CD14-positive monocyte (primary cell): Measurements from ENCODE around the gene RANBP17. TPM values are rescaled to one million over a fixed set of nuclear protein-coding genes. Genes with fewer than 3 reads are reported as not detected.

Source experiments
- DNase-seq, 3 donors: peaks; one replicate each; pipeline ENCODE4 v3.0.0-alpha.2; 2011 to 2022
- H2AFZ ChIP-seq: 2 replicates; pipeline ENCODE4 v1.6.0; 2012; ENCODE audit warnings: mild to moderate bottlenecking, low read depth, low read length, inconsistent platforms; ENCODE audit not compliant: insufficient read depth, poor library complexity, severe bottlenecking
- H3K27ac ChIP-seq, 2 donors: 1 replicate in 1 of 2; 2 replicates in 1 of 2; pipeline ENCODE4 v1.5.1; 2012 to 2013; ENCODE audit warnings: low read length in 2 of 2, control low read depth in 1 of 2, inconsistent platforms in 1 of 2, low read depth in 1 of 2, mild to moderate bottlenecking in 1 of 2
- H3K27me3 ChIP-seq, 2 donors: one replicate each; pipeline versions ENCODE4 v1.6.0 to v1.6.1; 2011 to 2013; ENCODE audit warnings: low read length in 2 of 2; ENCODE audit not compliant: control insufficient read depth in 2 of 2, insufficient read depth in 2 of 2
- H3K36me3 ChIP-seq, 2 donors: replicated peaks in 1 of 2; 1 replicate in 1 of 2; 2 replicates in 1 of 2; pipeline versions ENCODE4 v1.5.1 to v1.6.1; 2012 to 2013; ENCODE audit warnings: low read length in 2 of 2, control low read depth in 1 of 2, inconsistent platforms in 1 of 2, mild to moderate bottlenecking in 1 of 2; ENCODE audit not compliant: insufficient read depth in 2 of 2, control insufficient read depth in 1 of 2
- H3K4me1 ChIP-seq, 2 donors: 1 replicate in 1 of 2; 2 replicates in 1 of 2; pipeline versions ENCODE4 v1.5.1 to v1.6.1; 2012 to 2013; ENCODE audit warnings: low read length in 2 of 2, control low read depth in 1 of 2, inconsistent platforms in 1 of 2, mild to moderate bottlenecking in 1 of 2, moderate library complexity in 1 of 2; ENCODE audit not compliant: insufficient read depth in 2 of 2, control insufficient read depth in 1 of 2
- H3K4me2 ChIP-seq: replicated peaks from 2 replicates; pipeline ENCODE3; 2012; ENCODE audit warnings: low read length, moderate library complexity, mild to moderate bottlenecking; ENCODE audit not compliant: poor library complexity, severe bottlenecking; ENCODE audit errors: extremely low read depth
- H3K4me3 ChIP-seq, 3 experiments: fragments of 200-600 bp in 1 of 3; sonication (generic) in 1 of 3; replicated peaks in 1 of 3; 1 replicate in 2 of 3; 2 replicates in 1 of 3; pipeline ENCODE4 v1.5.1; 2011 to 2013; ENCODE audit warnings: low read length in 3 of 3, mild to moderate bottlenecking in 3 of 3, control low read depth in 2 of 3, low read depth in 2 of 3, inconsistent platforms in 1 of 3, moderate library complexity in 1 of 3
- H3K79me2 ChIP-seq: 2 replicates; pipeline ENCODE4 v1.6.0; 2012; ENCODE audit warnings: mild to moderate bottlenecking, control low read depth, inconsistent platforms, low read length, moderate library complexity; ENCODE audit not compliant: insufficient read depth
- H3K9ac ChIP-seq: 2 replicates; pipeline ENCODE4 v1.6.0; 2017; ENCODE audit warnings: low read length, mild to moderate bottlenecking; ENCODE audit not compliant: insufficient read depth, poor library complexity, severe bottlenecking
- H3K9me3 ChIP-seq, 2 donors: replicated peaks in 1 of 2; 1 replicate in 1 of 2; 2 replicates in 1 of 2; pipeline versions ENCODE4 v1.5.1 to v1.6.1; 2012 to 2013; ENCODE audit warnings: low read length in 2 of 2, control low read depth in 1 of 2; ENCODE audit not compliant: control insufficient read depth in 1 of 2, insufficient read depth in 1 of 2
- H4K20me1 ChIP-seq: 2 replicates; pipeline ENCODE4 v1.6.0; 2012; ENCODE audit warnings: mild to moderate bottlenecking, low read length, control low read depth, moderate library complexity; ENCODE audit not compliant: insufficient read depth
- H3K27ac Mint-ChIP-seq, 7 donors: one replicate each; pipeline ENCODE4 v1.8.0; 2020; ENCODE audit warnings: mild to moderate bottlenecking in 7 of 7, mixed read lengths in 7 of 7, moderate library complexity in 6 of 7, inconsistent platforms in 2 of 7
- H3K27me3 Mint-ChIP-seq, 3 donors: one replicate each; pipeline ENCODE4 v1.8.0; 2021 to 2022; ENCODE audit warnings: low read depth in 3 of 3, mild to moderate bottlenecking in 3 of 3, mixed read lengths in 3 of 3, moderate library complexity in 3 of 3, inconsistent platforms in 1 of 3
- H3K36me3 Mint-ChIP-seq, 2 donors: one replicate each; pipeline ENCODE4 v1.8.0; 2020; ENCODE audit warnings: mixed read lengths in 2 of 2, inconsistent platforms in 1 of 2, mild to moderate bottlenecking in 1 of 2
- H3K4me1 Mint-ChIP-seq: one replicate; pipeline ENCODE4 v1.8.0; 2020; ENCODE audit warnings: mild to moderate bottlenecking, mixed read lengths
- H3K4me3 Mint-ChIP-seq, 2 donors: one replicate each; pipeline ENCODE4 v1.8.0; 2020; ENCODE audit warnings: mild to moderate bottlenecking in 2 of 2, mixed read lengths in 2 of 2, moderate library complexity in 1 of 2
- H3K9me3 Mint-ChIP-seq, 7 donors: one replicate each; pipeline ENCODE4 v1.8.0; 2020 to 2022; ENCODE audit warnings: mixed read lengths in 7 of 7, mild to moderate bottlenecking in 6 of 7, moderate library complexity in 6 of 7, inconsistent platforms in 2 of 7
- WGBS: methylation state at CpG from one replicate; pipeline ENCODE4 v1.1.5; 2013; ENCODE audit warnings: missing lambda C conversion rate; ENCODE audit not compliant: insufficient coverage; 5-methylcytosine and 5-hydroxymethylcytosine counted together
- intact Hi-C, 2 donors: fragments of 100-400 bp; cut with micrococcal nuclease; formaldehyde crosslinking; loops; one replicate each; pipeline versions ENCODE4 v1.15.0 to v1.15.1; 2023
- polyA plus RNA-seq, 3 donors: library from polyadenylated mRNA; depleted of rRNA in 1 of 3; unstranded in 2 of 3; stranded (reverse) in 1 of 3; fragments of 300-500 nt in 2 of 3; fragments of >200 nt in 1 of 3; fragmentation: Illumina TruSeq in 2 of 3; gene quantifications; 1 replicate in 2 of 3; 2 replicates in 1 of 3; pipeline ENCODE4 v1.2.3, GENCODE V29; 2012 to 2021
- TF ChIP-seq, protein P1 (sequence below): fragments of 200-600 bp; IDR thresholded peaks from one replicate; pipeline ENCODE4 v1.8.0; 2022; ENCODE audit warnings: antibody characterized with exemption, mild to moderate bottlenecking

The RANBP17 gene
- polyA plus RNA-seq, 3 donors, result 0.07 to 0.13 TPM; not detected in 1

DNA sequence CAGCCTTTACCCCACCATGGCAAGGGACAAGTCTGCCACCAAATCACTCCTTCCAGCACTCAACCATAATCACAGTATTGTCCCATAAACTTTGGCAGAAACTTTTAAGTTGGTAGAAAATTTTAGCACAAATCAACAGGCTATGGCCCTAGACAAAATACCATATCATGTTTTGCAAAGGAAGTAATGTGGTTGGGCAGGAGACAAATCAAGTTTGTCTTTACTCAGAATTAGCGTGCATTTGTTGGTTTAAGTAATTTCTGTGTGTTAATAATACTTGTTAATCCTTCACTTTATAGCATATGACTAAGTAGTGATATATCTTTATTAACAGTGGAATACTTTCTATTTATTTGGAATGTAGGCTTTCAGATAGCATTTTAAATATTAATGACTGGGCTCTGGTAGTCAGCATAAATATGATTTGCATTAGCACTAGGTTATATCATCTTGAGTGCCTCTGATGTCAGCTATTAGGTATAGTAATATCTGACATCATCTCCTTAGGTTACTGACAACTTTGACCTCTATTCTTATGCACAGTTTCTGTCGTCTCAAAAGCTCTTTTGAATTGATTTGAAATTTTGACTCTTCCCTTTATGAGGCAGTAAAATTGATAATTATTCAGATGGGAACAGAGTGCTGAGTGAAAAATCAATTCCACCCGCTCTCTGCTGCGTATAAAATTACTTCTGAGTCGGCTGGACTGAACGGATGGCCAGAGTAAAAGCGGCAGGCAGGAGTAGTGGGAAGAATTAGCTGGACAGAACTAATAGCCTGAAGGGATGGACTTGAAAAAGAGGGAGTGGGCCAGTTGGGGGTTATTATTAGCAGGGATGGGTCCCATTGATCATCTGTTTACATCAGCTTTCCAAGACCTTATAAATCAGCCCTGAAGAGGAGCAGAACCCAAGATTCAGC lies 407.1 kb downstream of the RANBP17 start:
- intact Hi-C loops, result no loop called here
- Histone ChIP-seq H3K27ac (no peak overlapping the region), H3K4me1 (no peaks in the 10 kb centered on the region), H4K20me1 (no peaks in the 10 kb centered on the region), H3K79me2 (no peaks in the 10 kb centered on the region), H3K27me3 (no peaks in the 10 kb centered on the region), H3K9ac (no peak overlapping the region), H3K9me3 (no peaks in the 10 kb centered on the region), H3K4me3 (no peak overlapping the region), H2AFZ (no peak overlapping the region), H3K36me3 (no peaks in the 10 kb centered on the region), H3K4me2 (no peak overlapping the region)
- Mint-ChIP-seq H3K27me3 (peaks cover 0 to 2% (median 0%) of the 10 kb centered on the region in 3 donors), H3K36me3 (no peaks in the 10 kb centered on the region), H3K4me1 (no peaks in the 10 kb centered on the region), H3K9me3 (peaks cover 0 to 2% (median 0%) of the 10 kb centered on the region in 7 donors), H3K27ac (no peak overlapping the region), H3K4me3 (no peak overlapping the region)
- TF ChIP-seq, protein P1, sequence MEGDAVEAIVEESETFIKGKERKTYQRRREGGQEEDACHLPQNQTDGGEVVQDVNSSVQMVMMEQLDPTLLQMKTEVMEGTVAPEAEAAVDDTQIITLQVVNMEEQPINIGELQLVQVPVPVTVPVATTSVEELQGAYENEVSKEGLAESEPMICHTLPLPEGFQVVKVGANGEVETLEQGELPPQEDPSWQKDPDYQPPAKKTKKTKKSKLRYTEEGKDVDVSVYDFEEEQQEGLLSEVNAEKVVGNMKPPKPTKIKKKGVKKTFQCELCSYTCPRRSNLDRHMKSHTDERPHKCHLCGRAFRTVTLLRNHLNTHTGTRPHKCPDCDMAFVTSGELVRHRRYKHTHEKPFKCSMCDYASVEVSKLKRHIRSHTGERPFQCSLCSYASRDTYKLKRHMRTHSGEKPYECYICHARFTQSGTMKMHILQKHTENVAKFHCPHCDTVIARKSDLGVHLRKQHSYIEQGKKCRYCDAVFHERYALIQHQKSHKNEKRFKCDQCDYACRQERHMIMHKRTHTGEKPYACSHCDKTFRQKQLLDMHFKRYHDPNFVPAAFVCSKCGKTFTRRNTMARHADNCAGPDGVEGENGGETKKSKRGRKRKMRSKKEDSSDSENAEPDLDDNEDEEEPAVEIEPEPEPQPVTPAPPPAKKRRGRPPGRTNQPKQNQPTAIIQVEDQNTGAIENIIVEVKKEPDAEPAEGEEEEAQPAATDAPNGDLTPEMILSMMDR, result no peak
- DNase-seq, result no peak
- 98% methylated on average over 5 of the region's 7 CpGs for WGBS

DNA sequence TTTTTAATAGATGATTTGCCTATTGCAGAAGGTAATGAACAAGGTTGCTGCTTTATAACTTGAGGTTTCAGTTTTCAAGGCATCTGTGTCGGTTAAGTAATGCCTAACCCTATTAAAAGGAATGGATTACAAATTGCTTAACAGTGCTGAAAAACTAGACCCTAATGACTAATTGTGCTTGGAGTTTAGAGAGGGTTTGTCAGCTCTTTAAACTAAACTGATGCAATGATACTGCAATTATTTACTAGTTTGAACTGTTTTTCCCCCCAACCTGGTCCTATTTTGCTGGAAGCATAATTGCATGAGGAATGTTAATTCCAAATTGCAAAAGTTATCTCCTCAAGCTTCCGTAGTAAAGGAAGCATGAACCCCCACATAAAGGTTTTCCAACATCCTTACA lies 407.9 kb downstream of the RANBP17 start:
- Histone ChIP-seq H3K36me3 (no peaks in the 10 kb centered on the region), H4K20me1 (no peaks in the 10 kb centered on the region), H3K4me3 (no peak overlapping the region), H3K27ac (no peak overlapping the region), H3K4me2 (no peak overlapping the region), H3K9ac (no peak overlapping the region), H3K79me2 (no peaks in the 10 kb centered on the region), H2AFZ (no peak overlapping the region), H3K27me3 (no peaks in the 10 kb centered on the region), H3K4me1 (no peaks in the 10 kb centered on the region), H3K9me3 (no peaks in the 10 kb centered on the region)
- peaks cover 0 to 2% (median 0%) of the 10 kb centered on the region in 3 donors for H3K27me3 Mint-ChIP-seq
- H3K27ac Mint-ChIP-seq, result no peak overlapping the region
- peaks cover 0 to 2% (median 0%) of the 10 kb centered on the region in 7 donors for H3K9me3 Mint-ChIP-seq
- DNase-seq, result no peak
- WGBS, result no CpG with 5 or more reads among the region's 2 CpGs
- H3K4me3 Mint-ChIP-seq, result no peak overlapping the region
- TF ChIP-seq, protein P1, result no peak
- no peaks in the 10 kb centered on the region for H3K36me3 Mint-ChIP-seq
- intact Hi-C loops, result no loop called here
- no peaks in the 10 kb centered on the region for H3K4me1 Mint-ChIP-seq
